ENCODE measurements around the gene TEX36.

DNA sequence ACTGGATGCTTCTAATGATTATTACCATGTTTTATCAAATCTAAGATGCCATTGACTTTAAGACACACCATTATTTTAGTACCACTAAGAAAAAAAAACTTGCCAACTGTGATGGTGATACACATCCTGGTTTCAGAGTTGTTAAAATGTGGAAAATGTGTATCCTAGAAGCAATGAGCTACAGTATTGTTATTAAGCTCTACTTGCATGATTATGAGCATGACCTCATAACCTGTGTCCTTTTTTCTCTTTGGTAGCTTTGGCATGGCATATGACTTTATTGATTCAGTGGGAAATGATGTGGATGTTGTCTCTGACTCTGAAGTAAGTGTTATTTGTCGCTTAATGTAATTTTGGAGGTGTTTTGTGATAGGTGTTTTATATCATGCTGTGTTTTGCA lies 39.8 kb upstream of the TEX36 start:
- TF ChIP-seq, protein P1, sequence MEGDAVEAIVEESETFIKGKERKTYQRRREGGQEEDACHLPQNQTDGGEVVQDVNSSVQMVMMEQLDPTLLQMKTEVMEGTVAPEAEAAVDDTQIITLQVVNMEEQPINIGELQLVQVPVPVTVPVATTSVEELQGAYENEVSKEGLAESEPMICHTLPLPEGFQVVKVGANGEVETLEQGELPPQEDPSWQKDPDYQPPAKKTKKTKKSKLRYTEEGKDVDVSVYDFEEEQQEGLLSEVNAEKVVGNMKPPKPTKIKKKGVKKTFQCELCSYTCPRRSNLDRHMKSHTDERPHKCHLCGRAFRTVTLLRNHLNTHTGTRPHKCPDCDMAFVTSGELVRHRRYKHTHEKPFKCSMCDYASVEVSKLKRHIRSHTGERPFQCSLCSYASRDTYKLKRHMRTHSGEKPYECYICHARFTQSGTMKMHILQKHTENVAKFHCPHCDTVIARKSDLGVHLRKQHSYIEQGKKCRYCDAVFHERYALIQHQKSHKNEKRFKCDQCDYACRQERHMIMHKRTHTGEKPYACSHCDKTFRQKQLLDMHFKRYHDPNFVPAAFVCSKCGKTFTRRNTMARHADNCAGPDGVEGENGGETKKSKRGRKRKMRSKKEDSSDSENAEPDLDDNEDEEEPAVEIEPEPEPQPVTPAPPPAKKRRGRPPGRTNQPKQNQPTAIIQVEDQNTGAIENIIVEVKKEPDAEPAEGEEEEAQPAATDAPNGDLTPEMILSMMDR (conservative IDR thresholded peaks at IDR 0.05) = no peak
- TF ChIP-seq EZH2 (IDR thresholded peaks at IDR 0.05; ENCODE audit: low read depth) = no peak
